ENCODE results near the gene PRAC2. TPM values are rescaled to one million over a fixed set of nuclear protein-coding genes. Genes with fewer than 3 reads are reported as not detected.

PRAC2 gene
- total RNA-seq, 1 donor from 2014 or later = not detected

GRCh38 chr17:48755356-48755755 lies 32.4 kb downstream of the PRAC2 start:
- DNase-seq (ENCODE audit: low spot score) = no peak

DNA sequence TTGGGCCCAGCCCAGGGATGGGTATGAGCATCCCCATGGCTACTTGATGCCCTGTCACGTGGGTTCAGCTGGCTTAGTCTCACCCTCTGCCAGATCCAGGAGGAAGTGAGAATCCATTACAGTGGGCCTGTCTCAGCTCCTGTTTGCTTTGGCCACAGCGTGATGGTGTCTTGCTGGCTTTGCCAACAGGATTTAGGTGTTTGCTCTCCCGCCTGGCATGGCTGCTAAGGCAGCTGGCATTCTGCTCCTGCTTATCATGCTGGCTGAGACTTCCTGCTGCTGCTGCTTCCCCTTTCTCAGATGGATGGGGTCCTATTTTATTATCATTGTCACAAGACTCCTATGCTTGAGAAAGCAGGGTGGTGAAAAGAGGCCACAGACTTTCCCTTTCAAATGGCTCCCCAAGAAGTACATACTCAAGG lies 33.9 kb downstream of the PRAC2 start:
- no peak for DNase-seq (ENCODE audit: low spot score)

DNA sequence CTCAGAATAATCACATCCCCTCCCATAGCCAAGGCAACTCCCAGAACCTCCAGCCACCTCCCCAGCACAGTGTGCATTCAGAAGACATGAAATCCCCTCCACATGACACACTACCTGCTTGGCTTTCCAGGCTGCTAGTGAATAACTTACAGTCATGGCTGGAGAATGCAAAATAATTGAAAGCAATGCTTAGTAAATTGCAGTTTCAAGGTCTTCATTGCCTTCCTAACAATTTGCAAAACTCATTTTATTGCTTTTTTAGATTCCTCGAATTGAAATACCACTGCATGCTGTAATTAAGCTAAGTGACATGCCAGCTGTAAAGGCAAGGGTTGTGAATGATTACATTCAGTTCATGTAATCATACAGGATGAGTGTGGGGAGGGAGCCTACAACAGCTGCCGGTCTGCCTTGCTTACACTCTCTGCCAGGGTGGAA lies 34.6 kb downstream of the PRAC2 start:
- no peak for DNase-seq (ENCODE audit: low spot score)

DNA sequence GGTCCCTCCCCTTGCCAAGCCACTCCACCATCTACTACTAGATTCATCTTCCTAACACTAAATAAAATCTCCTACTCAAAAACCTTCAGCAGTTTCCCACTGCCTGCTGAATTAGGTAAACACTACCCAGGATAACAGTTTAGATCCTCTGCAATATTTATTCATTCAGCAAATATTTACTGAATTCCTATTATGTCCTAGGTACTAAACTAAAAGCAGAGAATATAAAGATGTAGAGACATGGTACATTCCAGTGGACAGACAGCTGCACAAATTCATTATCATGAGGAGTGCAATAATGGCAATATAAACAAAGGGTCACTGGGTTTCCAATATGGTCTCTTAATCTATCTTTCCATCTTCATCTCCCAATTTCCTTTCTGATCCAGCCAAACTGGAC lies 36.3 kb downstream of the PRAC2 start:
- DNase-seq (ENCODE audit: low spot score) = no peak

GRCh38 chr17:48760411-48760810 lies 37.4 kb downstream of the PRAC2 start:
- DNase-seq (ENCODE audit: low spot score) = no peak

DNA sequence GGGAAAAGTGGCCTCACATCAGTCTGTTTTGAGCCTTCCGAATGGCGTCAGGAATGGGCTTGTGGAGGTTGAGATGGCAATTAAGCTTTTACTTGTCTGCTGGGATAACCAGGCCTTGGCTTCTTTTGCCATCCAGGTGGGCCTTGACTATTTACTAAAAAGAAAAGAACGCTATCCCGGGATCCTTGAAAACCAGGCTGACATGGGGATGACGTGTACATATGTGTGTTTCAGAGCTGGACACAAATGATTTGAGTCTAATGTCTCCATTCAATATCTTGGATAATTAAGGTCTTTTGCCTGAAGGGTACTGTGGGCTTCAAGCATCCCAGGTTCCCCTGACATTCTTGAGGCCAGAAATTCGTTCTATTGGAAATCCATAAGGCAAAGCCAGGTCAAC lies 38.1 kb downstream of the PRAC2 start:
- no peak for DNase-seq (ENCODE audit: low spot score)

DNA sequence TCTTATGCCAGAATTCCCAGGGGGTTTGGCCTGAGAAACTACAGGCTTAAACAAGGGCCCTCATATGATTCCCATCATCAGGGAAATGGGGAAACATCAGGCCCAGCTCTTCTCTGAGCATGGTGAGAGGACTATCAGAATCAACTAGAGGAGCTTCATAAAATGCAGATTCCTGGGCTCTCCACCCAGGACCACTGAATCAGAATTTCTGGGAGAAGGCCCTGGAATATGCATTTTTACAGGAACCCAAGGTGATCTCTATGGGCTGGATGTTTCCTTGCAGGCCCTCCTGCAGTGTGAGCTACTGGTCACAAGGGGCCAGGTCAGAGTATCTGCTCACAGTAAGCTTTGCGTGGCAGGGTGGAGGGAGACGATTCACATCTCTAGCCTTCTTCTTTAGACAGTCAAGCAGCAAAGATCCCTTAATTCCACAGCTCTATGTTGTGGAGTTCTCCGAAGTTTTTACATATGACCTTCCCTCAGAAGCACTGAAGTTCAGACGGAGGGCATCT lies 44.3 kb downstream of the PRAC2 start:
- no peak for DNase-seq (ENCODE audit: low spot score)

GRCh38 chr17:48769009-48769675 lies 46.2 kb downstream of the PRAC2 start:
- DNase-seq (ENCODE audit: low spot score) = no peak

DNA sequence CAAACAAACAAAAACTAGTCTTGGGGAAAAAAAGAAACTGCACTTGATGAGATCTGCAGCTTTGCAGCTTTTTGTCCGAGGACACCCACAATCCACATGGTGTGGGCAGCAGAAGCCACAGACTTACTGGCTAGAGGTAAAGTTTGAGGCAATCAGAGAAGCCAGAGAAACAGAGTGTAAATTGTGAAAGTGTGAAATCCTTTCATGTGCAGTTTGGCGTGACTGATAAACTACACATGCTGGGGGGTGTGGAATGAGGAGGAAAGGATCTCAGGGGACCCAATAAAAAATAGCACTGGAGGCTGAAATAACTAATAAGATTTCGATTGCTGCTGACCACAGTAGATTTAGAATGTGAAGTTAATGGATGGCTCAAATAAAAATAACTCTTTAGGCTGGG lies 48.0 kb downstream of the PRAC2 start:
- no peak for DNase-seq (ENCODE audit: low spot score)

DNA sequence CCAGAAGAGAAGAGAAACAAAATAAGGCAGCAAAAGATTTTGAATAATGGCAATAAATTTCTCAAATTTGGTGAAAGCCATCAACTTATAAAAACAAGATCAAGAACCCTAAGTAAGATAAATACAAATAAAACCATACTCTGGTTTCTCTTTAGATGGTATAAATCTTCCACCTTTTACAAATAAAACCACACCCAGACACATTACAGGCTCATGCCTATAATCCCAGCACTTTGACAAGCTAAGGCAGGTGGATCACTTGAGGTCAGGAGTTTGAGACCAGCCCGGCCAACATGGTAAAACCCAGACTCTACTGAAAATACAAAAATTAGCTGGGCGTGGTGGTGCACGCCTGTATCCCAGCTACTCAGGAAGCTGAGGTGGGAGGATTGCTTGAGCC lies 50.3 kb downstream of the PRAC2 start:
- no peak for DNase-seq (ENCODE audit: low spot score)

Other genes with a start within 250 kb of the PRAC2 start
- gene HOXB1, start 192.2 kb upstream of the PRAC2 start, total RNA-seq = not detected
- 23.4 TPM for gene HOXB2, start 178.1 kb upstream of the PRAC2 start, total RNA-seq
- gene HOXB4, start 144.8 kb upstream of the PRAC2 start, total RNA-seq = 6.4 TPM
- gene HOXB3, start 132.9 kb upstream of the PRAC2 start, total RNA-seq = 17.2 TPM
- 0.49 TPM for gene HOXB5, start 129.4 kb upstream of the PRAC2 start, total RNA-seq
- gene HOXB6, start 118.2 kb upstream of the PRAC2 start, total RNA-seq = 2.0 TPM
- gene HOXB7, start 112.2 kb upstream of the PRAC2 start, total RNA-seq = 0.92 TPM
- gene HOXB8, start 107.9 kb upstream of the PRAC2 start, total RNA-seq = not detected
- 0.26 TPM for gene HOXB9, start 96.8 kb upstream of the PRAC2 start, total RNA-seq
- not detected for gene PRAC1, start 667 bp upstream of the PRAC2 start, total RNA-seq
- gene HOXB13, start 5.6 kb downstream of the PRAC2 start, total RNA-seq = 0.12 TPM
- gene TTLL6, start 94.0 kb downstream of the PRAC2 start, total RNA-seq = 5.1 TPM
- gene CALCOCO2, start 107.8 kb downstream of the PRAC2 start, total RNA-seq = 163 TPM
- 69.5 TPM for gene ATP5MC1, start 169.6 kb downstream of the PRAC2 start, total RNA-seq
- 78.0 TPM for gene UBE2Z, start 185.2 kb downstream of the PRAC2 start, total RNA-seq
- 90.2 TPM for gene SNF8, start 221.7 kb downstream of the PRAC2 start, total RNA-seq
- not detected for gene GIP, start 245.4 kb downstream of the PRAC2 start, total RNA-seq